Lower lobe of right lung (tissue), 2 donors: ENCODE results near the gene DES. TPM values are rescaled to one million over a fixed set of nuclear protein-coding genes. Genes with fewer than 3 reads are reported as not detected.

ENCODE experiments used
- ATAC-seq, 2 donors: fragments of 200-7000 bp; cut with Tn5 transposase; one replicate each; pipeline ENCODE4 v1.9.1; 2020 to 2022; ENCODE audit warnings: mild to moderate bottlenecking in 2 of 2, moderate library complexity in 2 of 2
- DNase-seq: peaks from one replicate; pipeline ENCODE4 v3.0.0-alpha.2; 2020
- H3K27ac ChIP-seq: fragments of 200-600 bp; one replicate; pipeline ENCODE4 v1.8.0; 2022
- H3K27me3 ChIP-seq: fragments of 200-600 bp; one replicate; pipeline ENCODE4 v1.8.0; 2022; ENCODE audit warnings: low read depth
- H3K36me3 ChIP-seq: fragments of 200-600 bp; one replicate; pipeline ENCODE4 v1.8.0; 2022; ENCODE audit warnings: mild to moderate bottlenecking
- H3K4me1 ChIP-seq: fragments of 200-600 bp; one replicate; pipeline ENCODE4 v1.8.0; 2022
- H3K4me3 ChIP-seq: fragments of 200-600 bp; one replicate; pipeline ENCODE4 v1.8.0; 2022; ENCODE audit warnings: mild to moderate bottlenecking
- H3K9me3 ChIP-seq: fragments of 200-600 bp; one replicate; pipeline ENCODE4 v1.8.0; 2022
- intact Hi-C: fragments of 100-400 bp; cut with DNase I; formaldehyde crosslinking; loops from one replicate; pipeline ENCODE4 v1.11.0; 2022
- total RNA-seq: library from RNA; stranded (reverse); fragmentation: NEBNext Ultra II Directional; extraction: Animal tissue kit (Norgen Biotek cat#: 25700); gene quantifications from one replicate; pipeline ENCODE4 v1.2.1, GENCODE V29; 2021
- TF ChIP-seq, protein P1 (sequence below): fragments of 200-600 bp; IDR thresholded peaks from one replicate; pipeline ENCODE4 v1.8.0; 2022; ENCODE audit warnings: antibody characterized with exemption, mild to moderate bottlenecking
- donor health status: DM: no; HTN: yes; CAD: no; lungs with severe emphysema.

Gene DES
- total RNA-seq, 1 donor from 2014 or later = 64.5 TPM

DNA sequence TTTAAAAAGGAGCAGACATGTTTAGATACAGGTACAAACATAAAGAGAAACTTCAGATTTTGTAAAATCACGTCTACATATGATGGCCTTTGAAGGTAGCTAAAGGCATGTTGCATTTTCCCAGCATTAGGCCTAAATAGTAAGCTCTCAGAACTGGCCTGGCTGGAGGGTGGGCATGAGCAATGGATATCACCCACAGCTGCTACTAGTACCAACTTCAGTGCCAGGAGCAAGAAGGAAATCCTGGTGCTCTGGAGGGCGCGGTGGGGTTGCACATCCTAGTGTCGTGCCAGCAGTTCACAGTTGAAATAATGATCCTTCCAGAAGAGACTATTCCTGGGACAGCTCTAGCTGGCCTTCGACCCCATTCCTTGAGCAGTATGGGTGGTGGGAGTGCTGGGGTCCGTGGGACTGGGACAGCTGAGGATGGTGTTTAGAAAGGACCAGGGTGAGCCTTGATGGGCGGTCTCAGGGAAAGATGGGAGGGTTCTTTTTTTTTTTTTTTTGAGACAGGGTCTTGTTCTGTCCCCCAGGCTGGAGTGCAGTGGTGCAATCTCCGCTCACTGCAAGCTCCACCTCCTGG is 4.9 kb downstream of the DES start:
- Histone ChIP-seq H3K27me3 (peaks cover 24% of the 10 kb centered on the region), H3K4me1 (no peaks in the 10 kb centered on the region), H3K4me3 (no peak overlapping the region), H3K9me3 (no peaks in the 10 kb centered on the region), H3K27ac (no peak overlapping the region), H3K36me3 (no peaks in the 10 kb centered on the region)
- intact Hi-C loops = no loop called here
- ATAC-seq = no peak
- no peak for DNase-seq
- TF ChIP-seq, protein P1, sequence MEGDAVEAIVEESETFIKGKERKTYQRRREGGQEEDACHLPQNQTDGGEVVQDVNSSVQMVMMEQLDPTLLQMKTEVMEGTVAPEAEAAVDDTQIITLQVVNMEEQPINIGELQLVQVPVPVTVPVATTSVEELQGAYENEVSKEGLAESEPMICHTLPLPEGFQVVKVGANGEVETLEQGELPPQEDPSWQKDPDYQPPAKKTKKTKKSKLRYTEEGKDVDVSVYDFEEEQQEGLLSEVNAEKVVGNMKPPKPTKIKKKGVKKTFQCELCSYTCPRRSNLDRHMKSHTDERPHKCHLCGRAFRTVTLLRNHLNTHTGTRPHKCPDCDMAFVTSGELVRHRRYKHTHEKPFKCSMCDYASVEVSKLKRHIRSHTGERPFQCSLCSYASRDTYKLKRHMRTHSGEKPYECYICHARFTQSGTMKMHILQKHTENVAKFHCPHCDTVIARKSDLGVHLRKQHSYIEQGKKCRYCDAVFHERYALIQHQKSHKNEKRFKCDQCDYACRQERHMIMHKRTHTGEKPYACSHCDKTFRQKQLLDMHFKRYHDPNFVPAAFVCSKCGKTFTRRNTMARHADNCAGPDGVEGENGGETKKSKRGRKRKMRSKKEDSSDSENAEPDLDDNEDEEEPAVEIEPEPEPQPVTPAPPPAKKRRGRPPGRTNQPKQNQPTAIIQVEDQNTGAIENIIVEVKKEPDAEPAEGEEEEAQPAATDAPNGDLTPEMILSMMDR = no peak

DNA sequence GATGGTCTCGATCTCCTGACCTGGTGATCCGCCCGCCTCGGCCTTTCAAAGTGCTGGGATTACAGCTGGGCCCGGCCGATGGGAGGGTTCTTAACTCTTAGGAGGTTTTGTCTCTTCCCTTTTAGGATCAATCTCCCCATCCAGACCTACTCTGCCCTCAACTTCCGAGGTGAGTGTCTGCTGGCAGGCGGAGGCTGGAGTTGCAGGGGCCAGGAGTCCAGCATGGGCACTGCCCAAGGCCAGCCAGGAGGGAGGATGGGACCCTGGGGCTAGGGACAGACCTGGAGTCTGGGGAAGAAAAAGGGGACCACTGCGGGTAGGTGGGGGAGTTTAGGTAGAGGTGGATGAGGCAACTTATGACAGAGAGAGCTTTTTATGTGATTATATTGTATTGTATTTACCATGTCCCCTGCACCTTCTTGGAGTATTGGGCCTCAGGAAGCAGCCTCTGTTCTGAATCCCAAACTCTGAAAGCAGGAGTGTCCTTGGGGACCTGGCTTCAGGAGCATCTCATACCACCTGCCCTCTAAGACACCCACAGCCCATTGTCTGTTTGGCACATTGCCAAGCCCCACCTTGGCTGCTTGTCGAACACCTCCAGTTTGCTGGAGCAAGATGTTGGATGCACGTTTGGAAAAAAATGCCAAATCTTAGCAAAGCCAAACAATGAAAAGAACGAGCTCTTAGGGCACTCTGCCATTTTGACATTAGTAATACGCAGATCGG is 5.6 kb downstream of the DES start:
- intact Hi-C loops = no loop called here
- Histone ChIP-seq H3K4me3 (no peak overlapping the region), H3K36me3 (no peaks in the 10 kb centered on the region), H3K9me3 (no peaks in the 10 kb centered on the region), H3K27me3 (peaks cover 16% of the 10 kb centered on the region), H3K27ac (no peak overlapping the region), H3K4me1 (no peaks in the 10 kb centered on the region)
- no peak for DNase-seq
- no peak for ATAC-seq
- TF ChIP-seq, protein P1 = no peak

DNA sequence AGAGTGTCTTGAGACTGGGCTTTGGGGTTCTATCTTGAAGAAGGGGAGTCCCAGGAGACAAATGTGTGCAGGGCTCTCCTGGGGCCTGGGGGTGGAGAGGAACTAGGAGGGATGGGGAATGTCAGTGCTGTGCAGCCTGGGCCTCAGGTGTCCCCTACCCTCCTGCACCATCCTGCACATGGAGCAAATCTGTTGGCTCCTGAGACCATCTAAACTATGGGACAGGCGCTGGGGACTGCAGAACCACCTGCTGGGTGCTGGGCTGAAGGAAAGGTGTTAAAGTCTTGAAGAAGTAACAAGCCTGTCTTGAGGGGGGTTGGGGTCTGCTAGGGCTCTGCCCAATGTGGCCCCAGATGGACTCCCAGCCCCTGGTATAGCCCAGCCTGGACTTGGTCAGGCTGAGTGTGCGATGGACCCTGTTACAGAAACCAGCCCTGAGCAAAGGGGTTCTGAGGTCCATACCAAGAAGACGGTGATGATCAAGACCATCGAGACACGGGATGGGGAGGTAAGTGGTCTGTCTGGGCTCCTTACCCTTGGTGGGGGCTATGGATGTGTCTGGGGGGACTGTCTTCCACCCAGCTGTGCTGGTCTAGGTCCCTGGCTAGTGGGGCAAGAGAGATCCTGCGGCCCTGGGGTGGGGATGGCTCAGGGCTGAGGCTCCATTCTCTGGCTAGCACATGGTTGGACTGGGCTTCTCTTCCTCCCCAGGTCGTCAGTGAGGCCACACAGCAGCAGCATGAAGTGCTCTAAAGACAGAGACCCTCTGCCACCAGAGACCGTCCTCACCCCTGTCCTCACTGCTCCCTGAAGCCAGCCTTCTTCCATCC is 7.3 kb downstream of the DES start:
- Histone ChIP-seq H3K4me3 (no peak overlapping the region), H3K27ac (no peak overlapping the region), H3K9me3 (no peaks in the 10 kb centered on the region), H3K4me1 (no peaks in the 10 kb centered on the region), H3K27me3 (no peaks in the 10 kb centered on the region), H3K36me3 (no peaks in the 10 kb centered on the region)
- DNase-seq = no peak
- TF ChIP-seq, protein P1 = no peak
- ATAC-seq = no peak
- intact Hi-C loops = no loop called here

DNA sequence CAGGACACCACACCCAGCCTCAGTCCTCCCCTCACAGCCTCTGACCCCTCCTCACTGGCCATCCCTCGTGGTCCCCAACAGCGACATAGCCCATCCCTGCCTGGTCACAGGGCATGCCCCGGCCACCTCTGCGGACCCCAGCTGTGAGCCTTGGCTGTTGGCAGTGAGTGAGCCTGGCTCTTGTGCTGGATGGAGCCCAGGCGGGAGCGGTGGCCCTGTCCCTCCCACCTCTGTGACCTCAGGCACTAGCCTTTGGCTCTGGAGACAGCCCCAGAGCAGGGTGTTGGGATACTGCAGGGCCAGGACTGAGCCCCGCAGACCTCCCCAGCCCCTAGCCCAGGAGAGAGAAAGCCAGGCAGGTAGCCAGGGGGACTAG is 7.9 kb downstream of the DES start:
- TF ChIP-seq, protein P1 = no peak
- DNase-seq (no peak), ATAC-seq (no peak)
- Histone ChIP-seq H3K4me3 (no peak overlapping the region), H3K36me3 (no peaks in the 10 kb centered on the region), H3K27me3 (no peaks in the 10 kb centered on the region), H3K27ac (no peak overlapping the region), H3K4me1 (no peaks in the 10 kb centered on the region), H3K9me3 (no peaks in the 10 kb centered on the region)
- intact Hi-C loops = no loop called here

DNA sequence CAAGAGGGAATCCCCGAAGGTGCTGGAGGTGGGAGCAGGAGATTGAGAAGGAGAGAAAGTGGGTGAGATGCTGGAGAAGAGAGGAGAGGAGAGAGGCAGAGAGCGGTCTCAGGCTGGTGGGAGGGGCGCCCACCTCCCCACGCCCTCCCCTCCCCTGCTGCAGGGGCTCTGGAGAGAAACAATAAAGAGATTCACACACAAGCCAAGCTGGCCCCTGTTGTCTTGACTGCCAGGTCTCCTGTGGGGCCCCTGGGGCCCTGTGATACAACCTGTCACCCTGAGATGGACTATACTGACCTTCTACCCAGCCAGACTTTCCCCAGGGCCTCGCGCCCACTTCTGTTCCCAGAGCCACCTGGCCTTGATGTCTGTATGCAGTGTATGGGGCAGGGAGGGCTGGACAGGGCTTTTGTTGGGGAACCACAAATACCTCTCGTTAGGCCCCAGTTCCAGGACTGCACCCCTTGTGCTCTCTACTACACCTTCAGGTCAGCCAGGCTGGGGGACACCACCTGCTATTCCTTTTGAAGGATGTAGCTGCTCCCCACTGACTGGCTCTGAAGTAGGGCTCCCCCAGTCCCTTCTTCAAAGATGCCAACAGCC is 8.5 kb downstream of the DES start:
- intact Hi-C loops = no loop called here
- ATAC-seq = no peak
- no peak for DNase-seq
- H3K36me3 ChIP-seq = no peaks in the 10 kb centered on the region
- no peaks in the 10 kb centered on the region for H3K9me3 ChIP-seq
- H3K27me3 ChIP-seq = no peaks in the 10 kb centered on the region
- H3K27ac ChIP-seq = no peak overlapping the region
- H3K4me3 ChIP-seq = no peak overlapping the region
- TF ChIP-seq, protein P1 = no peak
- H3K4me1 ChIP-seq = no peaks in the 10 kb centered on the region
